K562 (cell line): Measurements from ENCODE around the gene TMEM266. TPM values are rescaled to one million over a fixed set of nuclear protein-coding genes. Genes with fewer than 3 reads are reported as not detected.

Experiments
- ATAC-seq: fragments of 200-7000 bp; cut with Tn5 transposase; 3 replicates; pipeline ENCODE4 v1.9.1; 2020; ENCODE audit warnings: moderate library complexity
- BruUV-seq: library from RNA; stranded (reverse); fragments of 400-500 nt; replicated peaks from 2 replicates; lab custom pipeline; 2021; lab: Mats Ljungman, UMichigan
- CTCF ChIA-PET: fragments of 300-600 bp; formaldehyde crosslinking; extraction: SDS; loops from one replicate; lab custom pipeline; 2021; ENCODE audit warnings: low intra/inter-chr PET ratio; lab: Yijun Ruan, JAX
- POLR2A ChIA-PET: fragments of 300-600, 350-650 bp; sonication (Branson Sonifier 250); formaldehyde crosslinking; extraction: SDS; loops from one replicate; lab custom pipeline; 2021; ENCODE audit warnings: antibody characterized with exemption, inconsistent platforms; lab: Yijun Ruan, JAX
- DNase-seq, 4 experiments: peaks; one replicate each; pipeline versions ENCODE4 v3.0.0 to v3.0.0-alpha.2; 2011 to 2018; ENCODE audit warnings: low spot score in 3 of 4, mixed read lengths in 3 of 4; ENCODE audit errors: extremely low read depth in 1 of 4
- FAIRE-seq: peaks from 2 replicates; lab custom pipeline; 2011; peaks lifted over from hg19 to GRCh38; lab: Jason Lieb, UNC
- H2AFZ ChIP-seq: 2 replicates; pipeline ENCODE4 v1.6.0; 2011; ENCODE audit warnings: low read depth, low read length, control low read depth, inconsistent platforms
- H3K27ac ChIP-seq: fragments of 200-600 bp; 3 replicates; pipeline ENCODE4 v1.8.0; 2011; ENCODE audit warnings: low read depth, mild to moderate bottlenecking, control low read depth, inconsistent platforms, low read length, moderate library complexity, mixed read lengths; ENCODE audit errors: extremely low read depth
- H3K27me3 ChIP-seq, 2 experiments: fragments of 300-600 bp in 1 of 2; 2 replicates in 1 of 2; 3 replicates in 1 of 2; pipeline versions ENCODE4 v1.6.0 to v1.8.0; 2011; ENCODE audit warnings: inconsistent platforms in 2 of 2, low read length in 2 of 2, mild to moderate bottlenecking in 1 of 2, mixed read lengths in 1 of 2, moderate library complexity in 1 of 2; ENCODE audit not compliant: control insufficient read depth in 2 of 2, insufficient read depth in 2 of 2
- H3K36me3 ChIP-seq: fragments of 300-600 bp; 3 replicates; pipeline ENCODE4 v1.8.0; 2011; ENCODE audit warnings: mild to moderate bottlenecking, low read length, inconsistent platforms; ENCODE audit not compliant: control insufficient read depth, insufficient read depth
- H3K4me1 ChIP-seq, 2 experiments: fragments of 200-600 bp in 1 of 2; replicated peaks in 1 of 2; 2 replicates in 1 of 2; 3 replicates in 1 of 2; pipeline versions ENCODE4 v1.5.1 to v1.8.0; 2011; ENCODE audit warnings: inconsistent platforms in 2 of 2, low read length in 2 of 2, mild to moderate bottlenecking in 1 of 2, mixed read lengths in 1 of 2, moderate library complexity in 1 of 2; ENCODE audit not compliant: control insufficient read depth in 2 of 2, insufficient read depth in 2 of 2
- H3K4me2 ChIP-seq: 2 replicates; pipeline ENCODE4 v1.6.1; 2011; ENCODE audit warnings: low read length, control low read depth, inconsistent platforms, mixed read lengths; ENCODE audit not compliant: insufficient read depth
- H3K4me3 ChIP-seq: fragments of 200-600 bp; sonication (generic), shearing (Covaris generic); 2 replicates; pipeline ENCODE4 v1.5.1; 2016; ENCODE audit warnings: control low read depth, inconsistent platforms
- H3K79me2 ChIP-seq: fragments of 200-600 bp; 3 replicates; pipeline ENCODE4 v1.8.0; 2011; ENCODE audit warnings: low read length, inconsistent platforms; ENCODE audit not compliant: control insufficient read depth, insufficient read depth
- H3K9ac ChIP-seq, 2 experiments: 2 replicates each; pipeline versions ENCODE4 v1.6.0 to v1.6.1; 2011; ENCODE audit warnings: low read depth in 2 of 2, low read length in 2 of 2, control low read depth in 1 of 2, inconsistent platforms in 1 of 2, mild to moderate bottlenecking in 1 of 2, mixed read lengths in 1 of 2; ENCODE audit not compliant: insufficient read depth in 1 of 2
- H3K9me1 ChIP-seq: one replicate; pipeline ENCODE4 v1.6.0; 2011; ENCODE audit warnings: inconsistent platforms, mild to moderate bottlenecking, low read length, moderate library complexity; ENCODE audit not compliant: control insufficient read depth, insufficient read depth
- H3K9me3 ChIP-seq: replicated peaks from 2 replicates; pipeline ENCODE4 v1.5.1; 2011; ENCODE audit warnings: low read depth, low read length, inconsistent platforms; ENCODE audit not compliant: control insufficient read depth, insufficient read depth
- H4K20me1 ChIP-seq: replicated peaks from 2 replicates; pipeline ENCODE4 v1.6.1; 2011; ENCODE audit warnings: low read length, inconsistent platforms, mixed read lengths; ENCODE audit not compliant: control insufficient read depth, insufficient read depth
- BDP1 ChIP-seq: IDR thresholded peaks from 3 replicates; pipeline ENCODE4 v1.6.1; 2011; ENCODE audit not compliant: insufficient read length, insufficient read depth
- KLF13 ChIP-seq: fragments of 450-650 bp; IDR thresholded peaks from 2 replicates; pipeline ENCODE4 v1.6.1; 2016; ENCODE audit warnings: missing genetic modification characterization, low read depth, mild to moderate bottlenecking, missing compliant biosample characterization, moderate library complexity, borderline replicate concordance
- KLF16 ChIP-seq: IDR thresholded peaks from 2 replicates; pipeline ENCODE4 v1.6.1; 2016; ENCODE audit warnings: antibody characterized with exemption
- MAZ ChIP-seq, 2 experiments: fragments of 450-650 bp in 1 of 2; sonication (generic) in 1 of 2; formaldehyde crosslinking; IDR thresholded peaks in 1 of 2; conservative IDR thresholded peaks in 1 of 2; 2 replicates each; pipeline versions ENCODE4 v1.4.0 to v1.5.0; 2020; ENCODE audit warnings: mild to moderate bottlenecking in 1 of 2, missing genetic modification reagents in 1 of 2
- NR1H2 ChIP-seq: sonication (generic); formaldehyde crosslinking; IDR thresholded peaks from 2 replicates; pipeline ENCODE4 v1.4.0; 2020; ENCODE audit warnings: mild to moderate bottlenecking, missing genetic modification reagents
- POLR2G ChIP-seq: fragments of 200-400 bp; formaldehyde crosslinking; IDR thresholded peaks from 2 replicates; pipeline ENCODE4 v1.6.1; 2017; ENCODE audit warnings: low read depth, mild to moderate bottlenecking, antibody characterized with exemption, low read length, moderate library complexity
- RAD21 ChIP-seq, 2 experiments: fragments of 250-450 bp in 1 of 2; fragments of 450-650 bp in 1 of 2; sonication (Bioruptor Pico) in 1 of 2; formaldehyde crosslinking in 1 of 2; IDR thresholded peaks in 1 of 2; conservative IDR thresholded peaks in 1 of 2; 2 replicates each; pipeline versions ENCODE4 v1.4.0 to v1.8.0; 2020 to 2022; ENCODE audit warnings: mild to moderate bottlenecking in 2 of 2, moderate library complexity in 1 of 2
- RFX1 ChIP-seq: fragments of 450-650 bp; IDR thresholded peaks from 2 replicates; pipeline ENCODE4 v1.6.1; 2016; ENCODE audit warnings: mild to moderate bottlenecking, moderate library complexity
- SRSF9 ChIP-seq: fragments of 200-400 bp; formaldehyde crosslinking; IDR thresholded peaks from 2 replicates; pipeline ENCODE4 v1.6.1; 2017; ENCODE audit warnings: low read depth, low read length, borderline replicate concordance
- XRCC5 ChIP-seq: fragments of 200-400 bp; formaldehyde crosslinking; IDR thresholded peaks from 2 replicates; pipeline ENCODE4 v1.6.1; 2017; ENCODE audit warnings: low read depth, mild to moderate bottlenecking, low read length
- ZKSCAN8 ChIP-seq: fragments of 200-800 bp; sonication (Bioruptor generic); IDR thresholded peaks from 2 replicates; pipeline ENCODE4 v1.6.1; 2016; ENCODE audit warnings: missing genetic modification characterization, missing compliant biosample characterization
- ZNF780A ChIP-seq: fragments of 250-450 bp; sonication (Bioruptor Pico); IDR thresholded peaks from 2 replicates; pipeline ENCODE4 v1.5.0; 2021; ENCODE audit warnings: mild to moderate bottlenecking
- WGBS: fragments of 100-300 bp; shearing (Covaris generic); methylation state at CpG from one replicate; pipeline ENCODE4 v1.1.6; 2016; ENCODE audit warnings: low coverage, mixed read lengths; ENCODE audit not compliant: insufficient coverage; ENCODE audit errors: missing lambda C conversion rate; 5-methylcytosine and 5-hydroxymethylcytosine counted together
- in situ Hi-C: fragments of 300-500 bp; cut with MboI; formaldehyde crosslinking; loops from 4 replicates; pipeline ENCODE4 v1.15.0; 2018; ENCODE audit warnings: inconsistent platforms, mixed read lengths
- intact Hi-C: fragments of 100-400 bp; cut with micrococcal nuclease; formaldehyde crosslinking; loops from 2 replicates; pipeline ENCODE4 v1.14.2; 2022
- polyA plus RNA-seq, 8 experiments: library from polyadenylated mRNA; depleted of rRNA in 4 of 8; stranded (reverse) in 5 of 8; unstranded in 3 of 8; fragments of >200 nt; fragmentation: Nextera tagmentation in 2 of 8; fragmentation: Illumina TruSeq in 1 of 8; extraction: Ambion mirVana in 2 of 8; extraction: Trizol in 1 of 8; gene quantifications; 2 replicates each; pipeline versions ENCODE4 v1.2.1 to v1.2.3, GENCODE V29; 2011 to 2014; ENCODE audit warnings: inconsistent platforms in 1 of 8, missing spikeins in 1 of 8
- total RNA-seq, 7 experiments: library from RNA; depleted of rRNA in 6 of 7; stranded (reverse); fragments of >200 nt in 6 of 7; fragmentation: Illumina TruSeq in 2 of 7; extraction: Trizol in 2 of 7; gene quantifications; 2 replicates each; pipeline versions ENCODE4 v1.2.1 to v1.2.3, GENCODE V29; 2011 to 2021; ENCODE audit warnings: low replicate concordance in 1 of 7
- TF ChIP-seq, protein P1 (sequence below), 3 experiments: IDR thresholded peaks in 2 of 3; conservative IDR thresholded peaks in 1 of 3; 2 replicates each; pipeline ENCODE4 v1.5.1; 2011 to 2012; ENCODE audit warnings: low read length in 3 of 3, mild to moderate bottlenecking in 3 of 3, control low read depth in 2 of 3, improper control_type of control experiment in 1 of 3, inconsistent platforms in 1 of 3, low read depth in 1 of 3, mixed read lengths in 1 of 3, moderate library complexity in 1 of 3; ENCODE audit not compliant: insufficient read depth in 2 of 3
- TF ChIP-seq, protein P2 (sequence below): sonication (generic); formaldehyde crosslinking; IDR thresholded peaks from 2 replicates; pipeline ENCODE4 v1.8.0; 2022; ENCODE audit warnings: missing genetic modification reagents, mild to moderate bottlenecking, moderate library complexity, borderline replicate concordance

TMEM266 gene
- total and polyA plus RNA-seq, 9 of the 15 experiments (the other 6 are each of a cell fraction or from before 2014, with no cell fraction given) = not detected

DNA sequence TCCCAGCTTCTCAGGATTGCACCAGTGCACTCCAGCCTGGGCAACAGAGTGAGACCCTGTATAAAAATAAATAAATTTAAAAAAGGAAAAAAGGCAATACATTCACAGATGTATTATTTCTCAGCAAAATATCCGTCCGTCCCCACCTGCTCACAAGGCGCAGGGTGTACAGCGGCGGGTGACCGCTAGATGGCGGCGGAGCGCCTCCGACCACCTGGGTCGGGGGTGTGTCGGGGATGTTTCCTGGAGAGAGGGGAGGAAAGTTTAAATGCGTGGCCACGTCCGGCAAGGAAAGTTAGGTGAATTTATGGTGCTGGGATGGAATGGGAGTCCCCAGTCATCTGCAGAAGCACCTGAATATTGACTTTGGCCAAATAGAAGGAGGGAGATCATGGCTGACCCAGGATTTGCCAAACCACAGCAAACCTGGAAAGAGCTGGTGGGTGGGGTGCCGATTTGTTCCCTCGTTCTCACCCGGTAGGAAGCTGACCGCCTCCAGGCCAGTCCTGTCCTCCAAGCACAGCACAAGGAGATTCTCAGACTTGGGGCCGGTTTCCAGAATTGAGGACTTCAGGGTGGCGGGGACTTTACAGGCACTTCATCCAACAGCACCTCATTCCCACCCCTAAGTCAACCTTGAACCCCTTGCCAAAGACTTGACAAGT, 88.3 kb downstream of the TMEM266 start:
- H2AFZ ChIP-seq = no peak overlapping the region
- peaks cover 4% of the 10 kb centered on the region for H3K9me1 ChIP-seq
- no peak overlapping the region; the same call in 1 of the 2 replicates for H3K4me2 ChIP-seq
- no peak overlapping the region for H3K27ac ChIP-seq
- no peaks in the 10 kb centered on the region for H3K9me3 ChIP-seq
- peaks cover 22 to 64% of the 10 kb centered on the region in 2 experiments for H3K27me3 ChIP-seq
- ChIA-PET CTCF (interaction anchor here (0.6 to 0.9 kb wide), 4 partner anchors 9 to 719 kb away, joined by 3 read pairs; no protein-coding TSS in a partner anchor), POLR2A (interaction anchor here (0.8 to 1.8 kb wide), 3 partner anchors 12 to 794 kb away, joined by 3 to 4 read pairs (median 3); no protein-coding TSS in a partner anchor)
- peak; percentile 89 for FAIRE-seq
- H4K20me1 ChIP-seq = 0 out of 2 replicates have a peak, but pooled peaks cover 3% of the 10 kb centered on the region
- BruUV-seq = no TSS peak
- H3K4me1 ChIP-seq = no peaks in the 10 kb centered on the region
- peak; percentile 95 for ATAC-seq
- no peaks in the 10 kb centered on the region for H3K79me2 ChIP-seq
- no peak overlapping the region for H3K4me3 ChIP-seq
- H3K9ac ChIP-seq = no peak overlapping the region
- DNase-seq = peak; percentile 73 to 89 (median 84)
- WGBS = 5% methylated on average over 21 of the region's 21 CpGs
- H3K36me3 ChIP-seq = no peaks in the 10 kb centered on the region
- intact Hi-C loops = loop anchor here (10.0 kb wide), 1 partner anchor 223 kb away; no protein-coding TSS in a partner anchor
- in situ Hi-C loops = loop anchor here (10.0 kb wide), 1 partner anchor 333 kb away; no protein-coding TSS in a partner anchor
- TF ChIP-seq RAD21 (CRISPR knock-in tag; conservative IDR thresholded peaks at IDR 0.05 in 1 of 2, IDR thresholded peaks at IDR 0.05 in 1 of 2) (peak; percentile 25 to 79), RFX1 (no peak), KLF13 (peak; percentile 93; the same call in 1 of the 2 replicates), POLR2G (no peak), NR1H2 (CRISPR knock-in tag) (no peak), BDP1 (no peak), KLF16 (peak; percentile 27; the same call in 1 of the 2 replicates), XRCC5 (peak; percentile 77; the same call in 1 of the 2 replicates), SRSF9 (no peak), MAZ (CRISPR knock-in tag; conservative IDR thresholded peaks at IDR 0.05 in 1 of 2, IDR thresholded peaks at IDR 0.05 in 1 of 2) (peak in 1 of 2 experiments; percentile 76; a peak in 2 of 4 replicates), ZNF780A (CRISPR knock-in tag) (no peak), ZKSCAN8 (CRISPR knock-in tag) (no peak)
- TF ChIP-seq, protein P1, sequence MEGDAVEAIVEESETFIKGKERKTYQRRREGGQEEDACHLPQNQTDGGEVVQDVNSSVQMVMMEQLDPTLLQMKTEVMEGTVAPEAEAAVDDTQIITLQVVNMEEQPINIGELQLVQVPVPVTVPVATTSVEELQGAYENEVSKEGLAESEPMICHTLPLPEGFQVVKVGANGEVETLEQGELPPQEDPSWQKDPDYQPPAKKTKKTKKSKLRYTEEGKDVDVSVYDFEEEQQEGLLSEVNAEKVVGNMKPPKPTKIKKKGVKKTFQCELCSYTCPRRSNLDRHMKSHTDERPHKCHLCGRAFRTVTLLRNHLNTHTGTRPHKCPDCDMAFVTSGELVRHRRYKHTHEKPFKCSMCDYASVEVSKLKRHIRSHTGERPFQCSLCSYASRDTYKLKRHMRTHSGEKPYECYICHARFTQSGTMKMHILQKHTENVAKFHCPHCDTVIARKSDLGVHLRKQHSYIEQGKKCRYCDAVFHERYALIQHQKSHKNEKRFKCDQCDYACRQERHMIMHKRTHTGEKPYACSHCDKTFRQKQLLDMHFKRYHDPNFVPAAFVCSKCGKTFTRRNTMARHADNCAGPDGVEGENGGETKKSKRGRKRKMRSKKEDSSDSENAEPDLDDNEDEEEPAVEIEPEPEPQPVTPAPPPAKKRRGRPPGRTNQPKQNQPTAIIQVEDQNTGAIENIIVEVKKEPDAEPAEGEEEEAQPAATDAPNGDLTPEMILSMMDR (IDR thresholded peaks at IDR 0.05 in 2 of 3, conservative IDR thresholded peaks at IDR 0.05 in 1 of 3; ENCODE audit: insufficient read depth in 2 of 3, low read depth in 1 of 3, low read length in 3 of 3) = peak; percentile 87 to 98 (median 91)
- TF ChIP-seq, protein P2, sequence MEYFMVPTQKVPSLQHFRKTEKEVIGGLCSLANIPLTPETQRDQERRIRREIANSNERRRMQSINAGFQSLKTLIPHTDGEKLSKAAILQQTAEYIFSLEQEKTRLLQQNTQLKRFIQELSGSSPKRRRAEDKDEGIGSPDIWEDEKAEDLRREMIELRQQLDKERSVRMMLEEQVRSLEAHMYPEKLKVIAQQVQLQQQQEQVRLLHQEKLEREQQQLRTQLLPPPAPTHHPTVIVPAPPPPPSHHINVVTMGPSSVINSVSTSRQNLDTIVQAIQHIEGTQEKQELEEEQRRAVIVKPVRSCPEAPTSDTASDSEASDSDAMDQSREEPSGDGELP (CRISPR knock-in tag) = peak; percentile 80
